Measurements from ENCODE around the gene AP3S2. TPM values are rescaled to one million over a fixed set of nuclear protein-coding genes. Genes with fewer than 3 reads are reported as not detected.
"Not testable (repeated sequence)": the region's sequence is repeated elsewhere in the genome, so short reads cannot be mapped to it uniquely, and the experiment has no call there.

The AP3S2 gene
- total RNA-seq, 2 experiments from 2014 or later, result 28.3 to 30.3 TPM

DNA sequence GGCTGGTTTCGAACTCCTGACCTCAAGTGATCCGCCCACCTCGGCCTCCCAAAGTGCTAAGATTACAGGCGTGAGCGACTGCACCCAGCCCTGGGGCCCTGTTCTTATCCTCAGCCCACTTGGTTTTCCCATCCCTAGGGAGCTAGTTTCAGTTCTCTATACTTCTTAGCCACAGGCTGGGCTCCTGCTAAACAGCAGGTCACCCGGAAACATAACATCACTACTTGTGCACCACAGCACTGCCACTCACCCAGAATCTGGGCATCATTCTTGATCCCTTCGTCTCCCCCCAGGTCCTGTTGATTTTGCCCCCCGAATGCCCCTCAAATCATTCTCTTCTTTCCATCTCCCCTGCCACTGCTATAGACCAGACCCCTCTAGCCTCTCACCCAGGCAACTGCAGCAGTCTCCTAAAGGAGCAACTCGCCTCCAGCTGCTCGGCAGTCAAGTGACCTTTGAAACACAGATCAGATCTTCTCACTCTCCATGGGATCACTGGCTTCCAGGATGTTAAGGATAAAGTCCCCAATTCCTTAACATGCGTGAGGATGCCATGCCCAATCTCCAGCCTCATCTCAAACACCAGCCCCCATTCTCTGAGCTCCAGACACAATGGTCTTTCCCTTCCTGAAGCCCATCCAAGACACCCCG, 5.6 kb upstream of the AP3S2 start:
- no peak overlapping the region for H3K27ac Mint-ChIP-seq
- H3K36me3 Mint-ChIP-seq (ENCODE audit: low read depth), result no peaks in the 10 kb centered on the region
- H3K9me3 Mint-ChIP-seq, result no peaks in the 10 kb centered on the region
- no peak overlapping the region for H3K4me3 Mint-ChIP-seq
- ChIA-PET POLR2A (no interaction called here), CTCF (interaction anchor here (1.4 to 2.6 kb wide), 4 partner anchors 11 to 187 kb away, joined by 5 to 34 read pairs (median 15); no protein-coding TSS in a partner anchor)
- H3K4me1 Mint-ChIP-seq, result peaks cover 7% of the 10 kb centered on the region
- DNase-seq, result no peak
- no peaks in the 10 kb centered on the region for H3K27me3 Mint-ChIP-seq

- no peaks in the 10 kb centered on the region for H3K36me3 Mint-ChIP-seq (ENCODE audit: low read depth)
- H3K4me1 Mint-ChIP-seq, result peaks cover 9% of the 10 kb centered on the region
- no peak overlapping the region for H3K4me3 Mint-ChIP-seq
- DNase-seq, result peak; percentile 51
- ChIA-PET CTCF (interaction anchor here (0.6 to 2.6 kb wide), 18 partner anchors 10 to 323 kb away, joined by 3 to 34 read pairs (median 5); no protein-coding TSS in a partner anchor), POLR2A (interaction anchor here (1.1 kb wide), 1 partner anchor 15 kb away, joined by 3 read pairs; no protein-coding TSS in a partner anchor)
- no peaks in the 10 kb centered on the region for H3K9me3 Mint-ChIP-seq
- no peaks in the 10 kb centered on the region for H3K27me3 Mint-ChIP-seq
- no peak overlapping the region for H3K27ac Mint-ChIP-seq
Measured at GRCh38 chr15:89898614-89899294, 5.0 kb upstream of the AP3S2 start.

DNA sequence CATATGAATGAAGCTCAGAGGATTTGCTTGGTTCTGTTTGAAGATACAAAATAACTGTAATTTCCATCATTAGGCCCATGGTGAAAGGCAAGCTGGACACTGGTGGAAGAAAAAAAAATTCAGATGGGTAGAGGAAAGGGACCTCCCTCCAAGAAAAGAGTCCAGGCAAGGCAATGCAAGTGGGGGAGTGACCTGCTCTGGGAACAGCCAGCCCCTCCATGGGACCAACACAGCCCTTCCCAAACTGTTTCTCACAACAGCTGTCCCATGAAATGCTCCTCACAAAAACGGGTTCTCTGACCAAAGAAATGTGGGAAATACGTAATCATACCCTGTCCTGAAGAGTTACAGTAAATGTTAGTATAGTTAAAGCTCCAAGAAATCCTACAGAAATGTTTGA, 4.4 kb upstream of the AP3S2 start:
- no peaks in the 10 kb centered on the region for H3K36me3 Mint-ChIP-seq (ENCODE audit: low read depth)
- no peak overlapping the region for H3K27ac Mint-ChIP-seq
- H3K4me3 Mint-ChIP-seq, result no peak overlapping the region
- H3K9me3 Mint-ChIP-seq, result no peaks in the 10 kb centered on the region
- peaks cover 12% of the 10 kb centered on the region for H3K4me1 Mint-ChIP-seq
- CTCF ChIA-PET, result interaction anchor here (0.8 to 2.6 kb wide), 16 partner anchors 10 to 323 kb away, joined by 3 to 34 read pairs (median 6); no protein-coding TSS in a partner anchor
- H3K27me3 Mint-ChIP-seq, result no peaks in the 10 kb centered on the region
- POLR2A ChIA-PET, result interaction anchor here (1.1 kb wide), 1 partner anchor 16 kb away, joined by 3 read pairs; no protein-coding TSS in a partner anchor
- no peak for DNase-seq

GRCh38 chr15:89893027-89893426, 767 bp downstream of the AP3S2 start:
- no peak for DNase-seq
- Mint-ChIP-seq H3K4me3 (peak overlapping the region; percentile 91), H3K27ac (peak overlapping the region; percentile 88), H3K9me3 (no peaks in the 10 kb centered on the region), H3K36me3 (ENCODE audit: low read depth) (peaks cover 21% of the 10 kb centered on the region), H3K4me1 (peaks cover 42% of the 10 kb centered on the region), H3K27me3 (no peaks in the 10 kb centered on the region)
- POLR2A ChIA-PET, result interaction anchor here (1.6 to 3.6 kb wide), 6 partner anchors 43 to 373 kb away, joined by 4 to 36 read pairs (median 10); partner anchors contain the start of genes IDH2, NGRN and ZNF710
- CTCF ChIA-PET, result interaction anchor here (0.6 to 10.1 kb wide), 3 partner anchors 17 to 141 kb away, joined by 3 to 119 read pairs (median 4); no protein-coding TSS in a partner anchor

GRCh38 chr15:89888214-89888804, 5.5 kb downstream of the AP3S2 start:
- H3K27ac Mint-ChIP-seq, result no peak overlapping the region
- peaks cover 44% of the 10 kb centered on the region for H3K36me3 Mint-ChIP-seq (ENCODE audit: low read depth)
- POLR2A ChIA-PET, result interaction anchor here (0.8 kb wide), 1 partner anchor 191 kb away, joined by 3 read pairs; no protein-coding TSS in a partner anchor

GRCh38 chr15:89885611-89886010, 8.2 kb downstream of the AP3S2 start:
- ChIA-PET CTCF (interaction anchor here (0.6 to 10.1 kb wide), 3 partner anchors 10 to 316 kb away, joined by 3 to 119 read pairs (median 6); no protein-coding TSS in a partner anchor), POLR2A (no interaction called here)
- Mint-ChIP-seq H3K27ac (no peak overlapping the region), H3K36me3 (ENCODE audit: low read depth) (peaks cover 42% of the 10 kb centered on the region), H3K4me3 (no peak overlapping the region), H3K27me3 (no peaks in the 10 kb centered on the region), H3K9me3 (no peaks in the 10 kb centered on the region), H3K4me1 (peaks cover 9% of the 10 kb centered on the region)
- DNase-seq, result no peak

More at GRCh38 chr15:89888214-89888804, 5.5 kb downstream of the AP3S2 start:
- Mint-ChIP-seq H3K9me3 (no peaks in the 10 kb centered on the region), H3K4me3 (no peak overlapping the region), H3K4me1 (peaks cover 29% of the 10 kb centered on the region), H3K27me3 (no peaks in the 10 kb centered on the region)
- CTCF ChIA-PET, result interaction anchor here (1.0 to 10.1 kb wide), 9 partner anchors 10 to 183 kb away, joined by 3 to 119 read pairs (median 11); partner anchors contain the start of gene MESP1
- DNase-seq, result no peak

- H3K4me1 Mint-ChIP-seq, H3K27me3 Mint-ChIP-seq, H3K4me3 Mint-ChIP-seq, H3K9me3 Mint-ChIP-seq, H3K27ac Mint-ChIP-seq, DNase-seq, POLR2A ChIA-PET: not testable (repeated sequence)
- H3K36me3 Mint-ChIP-seq (ENCODE audit: low read depth), result peaks cover 41% of the 10 kb centered on the region
- CTCF ChIA-PET, result interaction anchor here (0.6 to 10.1 kb wide), 3 partner anchors 10 to 316 kb away, joined by 3 to 119 read pairs (median 6); no protein-coding TSS in a partner anchor
Measured at GRCh38 chr15:89885179-89885578, 8.6 kb downstream of the AP3S2 start.

DNA sequence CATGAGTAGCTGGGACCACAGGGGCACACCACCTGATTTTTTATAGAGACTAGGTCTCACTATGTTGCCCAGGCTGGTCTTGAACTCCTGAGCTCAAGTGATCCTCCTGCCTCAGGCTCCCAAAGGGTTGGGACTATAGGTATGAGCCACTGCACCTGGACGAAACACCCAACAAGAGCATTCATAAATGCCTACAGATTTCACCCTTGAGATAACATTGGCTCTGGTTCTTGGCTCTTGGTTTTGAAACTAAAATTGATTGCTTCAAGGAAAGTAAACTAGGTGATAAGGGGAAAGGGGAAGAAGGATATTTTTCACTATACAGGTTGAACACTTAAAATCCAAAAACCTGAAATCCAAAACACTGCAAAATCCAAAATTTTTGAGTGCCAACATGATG, 10.3 kb downstream of the AP3S2 start:
- POLR2A ChIA-PET, result no interaction called here
- H3K27me3 Mint-ChIP-seq, result no peaks in the 10 kb centered on the region
- CTCF ChIA-PET, result interaction anchor here (1.8 to 1.9 kb wide), 2 partner anchors 10 to 122 kb away, joined by 6 read pairs; no protein-coding TSS in a partner anchor
- H3K4me3 Mint-ChIP-seq, result no peak overlapping the region
- no peak for DNase-seq
- H3K4me1 Mint-ChIP-seq, result no peaks in the 10 kb centered on the region
- H3K27ac Mint-ChIP-seq, result no peak overlapping the region
- H3K36me3 Mint-ChIP-seq (ENCODE audit: low read depth), result peaks cover 32% of the 10 kb centered on the region
- H3K9me3 Mint-ChIP-seq, result no peaks in the 10 kb centered on the region

DNA sequence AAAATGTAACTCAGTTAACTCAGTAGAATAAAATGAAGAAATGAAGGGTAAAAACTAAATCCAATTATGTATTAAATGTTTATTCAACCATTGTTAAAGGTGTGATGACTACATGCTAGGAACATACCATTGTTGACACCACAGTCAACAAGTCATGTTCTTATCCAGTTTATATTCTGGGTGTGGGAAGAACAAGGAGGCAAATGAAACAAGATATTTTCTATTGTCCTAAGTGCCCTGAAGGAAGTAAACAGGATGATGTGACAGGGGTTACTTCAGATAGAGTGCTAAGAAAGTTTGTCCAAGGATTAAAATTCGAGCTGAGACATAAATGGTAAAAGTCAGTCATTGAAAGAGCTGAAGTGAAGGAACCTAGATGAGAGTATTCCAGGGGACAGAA, 13.1 kb downstream of the AP3S2 start:
- POLR2A ChIA-PET, result no interaction called here
- no peak for DNase-seq
- Mint-ChIP-seq H3K9me3 (no peaks in the 10 kb centered on the region), H3K27ac (no peak overlapping the region), H3K4me1 (no peaks in the 10 kb centered on the region), H3K4me3 (no peak overlapping the region), H3K36me3 (ENCODE audit: low read depth) (peaks cover 33% of the 10 kb centered on the region), H3K27me3 (no peaks in the 10 kb centered on the region)
- CTCF ChIA-PET, result no interaction called here

- CTCF ChIA-PET, result interaction anchor here (0.8 to 5.8 kb wide), 2 partner anchors 117 to 137 kb away, joined by 5 to 77 read pairs; no protein-coding TSS in a partner anchor
- no peak overlapping the region for H3K4me3 Mint-ChIP-seq
- no peak for DNase-seq
- peaks cover 5% of the 10 kb centered on the region for H3K4me1 Mint-ChIP-seq
- H3K27me3 Mint-ChIP-seq, result no peaks in the 10 kb centered on the region
- H3K36me3 Mint-ChIP-seq (ENCODE audit: low read depth), result peaks cover 24% of the 10 kb centered on the region
- POLR2A ChIA-PET, result interaction anchor here (1.6 kb wide), 1 partner anchor 13 kb away, joined by 4 read pairs; no protein-coding TSS in a partner anchor
- H3K9me3 Mint-ChIP-seq, result no peaks in the 10 kb centered on the region
- H3K27ac Mint-ChIP-seq, result no peak overlapping the region
Measured at GRCh38 chr15:89878323-89878722, 15.5 kb downstream of the AP3S2 start.

- H3K36me3 Mint-ChIP-seq (ENCODE audit: low read depth), result peaks cover 22% of the 10 kb centered on the region
- peaks cover 5% of the 10 kb centered on the region for H3K4me1 Mint-ChIP-seq
- no peak overlapping the region for H3K4me3 Mint-ChIP-seq
- H3K9me3 Mint-ChIP-seq, result no peaks in the 10 kb centered on the region
- no peaks in the 10 kb centered on the region for H3K27me3 Mint-ChIP-seq
- DNase-seq, result no peak
- POLR2A ChIA-PET, result interaction anchor here (1.1 to 1.4 kb wide), 3 partner anchors 14 to 62 kb away, joined by 3 to 7 read pairs (median 4); partner anchors contain the start of genes ANPEP and AP3S2
- CTCF ChIA-PET, result interaction anchor here (1.2 to 6.6 kb wide), 8 partner anchors 12 to 136 kb away, joined by 3 to 168 read pairs (median 8); partner anchors contain the start of gene AP3S2
- H3K27ac Mint-ChIP-seq, result no peak overlapping the region
Measured at GRCh38 chr15:89877083-89877425, 16.7 kb downstream of the AP3S2 start.

DNA sequence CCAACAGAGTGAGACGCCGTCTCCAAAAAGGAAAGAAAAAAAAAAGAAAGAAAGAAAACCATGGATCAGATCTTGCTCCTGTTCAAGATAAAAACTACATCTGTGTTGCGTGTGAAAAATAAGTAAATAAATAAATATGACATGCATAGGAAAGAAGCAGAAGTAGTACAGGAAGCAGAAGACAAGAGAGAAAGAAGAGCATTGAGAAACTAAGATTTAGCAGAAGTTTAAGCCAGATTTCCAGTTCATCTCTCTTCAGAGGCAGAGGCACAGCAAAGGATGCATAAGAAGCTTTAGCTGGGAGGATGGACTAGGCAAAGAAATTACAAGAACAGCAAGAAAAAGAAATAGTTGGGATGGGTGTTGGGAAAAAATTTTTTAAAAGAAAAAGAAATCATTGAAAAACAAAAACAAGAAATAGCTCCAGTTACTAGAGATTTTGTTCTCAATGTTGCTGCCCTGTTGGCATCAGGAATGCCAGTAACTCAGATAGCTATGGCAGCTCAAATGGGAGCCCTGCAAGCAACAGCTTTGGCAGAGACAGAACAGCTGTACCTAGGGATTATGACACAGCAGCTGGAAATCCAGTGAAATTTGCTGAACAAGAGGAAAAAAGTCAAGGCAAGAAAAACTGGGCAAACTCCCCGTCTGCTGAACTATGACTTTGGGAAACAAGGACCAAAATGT, 17.3 kb downstream of the AP3S2 start:
- Mint-ChIP-seq H3K36me3 (ENCODE audit: low read depth) (peaks cover 22% of the 10 kb centered on the region), H3K9me3 (no peaks in the 10 kb centered on the region), H3K4me3 (no peak overlapping the region), H3K27ac (no peak overlapping the region), H3K4me1 (peaks cover 5% of the 10 kb centered on the region), H3K27me3 (no peaks in the 10 kb centered on the region)
- ChIA-PET POLR2A (interaction anchor here (1.1 to 1.4 kb wide), 3 partner anchors 14 to 62 kb away, joined by 3 to 7 read pairs (median 4); partner anchors contain the start of genes ANPEP and AP3S2), CTCF (interaction anchor here (1.2 to 6.6 kb wide), 8 partner anchors 13 to 135 kb away, joined by 3 to 168 read pairs (median 8); partner anchors contain the start of gene AP3S2)
- no peak for DNase-seq
